HepG2 (cell line): ENCODE results near the gene NAB2. TPM values are rescaled to one million over a fixed set of nuclear protein-coding genes. Genes with fewer than 3 reads are reported as not detected.

Experiments used
- E2F2 ChIP-seq: sonication (generic); formaldehyde crosslinking; IDR thresholded peaks from 2 replicates; pipeline ENCODE4 v1.4.0; 2020; ENCODE audit warnings: missing genetic modification reagents, borderline replicate concordance
- HNRNPH1 ChIP-seq: fragments of 200-400 bp; formaldehyde crosslinking; optimal IDR thresholded peaks from 2 replicates; pipeline ENCODE3; 2017; ENCODE audit warnings: mild to moderate bottlenecking, low read depth, low read length
- MBD4 ChIP-seq: IDR thresholded peaks from 2 replicates; pipeline ENCODE4 v1.6.1; 2012; ENCODE audit warnings: low read length, inconsistent platforms, borderline replicate concordance
- MIER2 ChIP-seq: IDR thresholded peaks from 2 replicates; pipeline ENCODE4 v1.6.1; 2016; ENCODE audit warnings: missing biosample characterization, missing genetic modification reagents
- PAF1 ChIP-seq: IDR thresholded peaks from 2 replicates; pipeline ENCODE4 v1.6.1; 2016; ENCODE audit warnings: missing genetic modification reagents, missing compliant biosample characterization
- PRMT3 ChIP-seq: sonication (generic); formaldehyde crosslinking; IDR thresholded peaks from 2 replicates; pipeline ENCODE4 v1.8.1; 2022; ENCODE audit warnings: low read depth, mild to moderate bottlenecking, moderate library complexity, missing genetic modification reagents, borderline replicate concordance
- REL ChIP-seq: sonication (generic); formaldehyde crosslinking; conservative IDR thresholded peaks from 2 replicates; pipeline ENCODE4 v1.8.0; 2022; ENCODE audit warnings: mild to moderate bottlenecking, missing genetic modification reagents, moderate library complexity
- RFXANK ChIP-seq: IDR thresholded peaks from 2 replicates; pipeline ENCODE4 v1.6.1; 2016
- TCF7L2 ChIP-seq: IDR thresholded peaks from 2 replicates; pipeline ENCODE4 v1.6.1; 2011; ENCODE audit warnings: mild to moderate bottlenecking, low read depth, low read length, moderate library complexity
- ZGPAT ChIP-seq: IDR thresholded peaks from 2 replicates; pipeline ENCODE4 v1.6.1; 2016; ENCODE audit warnings: mild to moderate bottlenecking
- ZMYM3 ChIP-seq: sonication (generic); formaldehyde crosslinking; IDR thresholded peaks from 2 replicates; pipeline ENCODE4 v1.5.1; 2020; ENCODE audit warnings: mild to moderate bottlenecking, missing genetic modification reagents
- ZNF235 ChIP-seq: sonication (generic); formaldehyde crosslinking; IDR thresholded peaks from 2 replicates; pipeline ENCODE4 v1.8.1; 2023; ENCODE audit warnings: mild to moderate bottlenecking, missing genetic modification reagents, borderline replicate concordance
- ZNF549 ChIP-seq: sonication (generic); formaldehyde crosslinking; IDR thresholded peaks from 2 replicates; pipeline ENCODE4 v1.5.0; 2020; ENCODE audit warnings: missing genetic modification reagents
- ZNF713 ChIP-seq: sonication (generic); formaldehyde crosslinking; IDR thresholded peaks from 2 replicates; pipeline ENCODE4 v1.4.0; 2020; ENCODE audit warnings: mild to moderate bottlenecking, missing genetic modification reagents
- ZNF746 ChIP-seq: sonication (generic); formaldehyde crosslinking; IDR thresholded peaks from 2 replicates; pipeline ENCODE4 v1.8.0; 2022; ENCODE audit warnings: mild to moderate bottlenecking, missing genetic modification reagents
- ZNF770 ChIP-seq: sonication (generic); formaldehyde crosslinking; IDR thresholded peaks from 2 replicates; pipeline ENCODE4 v1.5.0; 2020; ENCODE audit warnings: mild to moderate bottlenecking, missing genetic modification reagents
- ZSCAN31 ChIP-seq: sonication (generic); formaldehyde crosslinking; IDR thresholded peaks from 2 replicates; pipeline ENCODE4 v1.5.0; 2020; ENCODE audit warnings: low read depth, mild to moderate bottlenecking, missing genetic modification reagents
- ZXDC ChIP-seq: sonication (generic); formaldehyde crosslinking; IDR thresholded peaks from 2 replicates; pipeline ENCODE4 v1.5.0; 2020; ENCODE audit warnings: mild to moderate bottlenecking, missing genetic modification reagents
- polyA plus RNA-seq, 8 experiments: library from polyadenylated mRNA; depleted of rRNA in 3 of 8; stranded (reverse) in 7 of 8; unstranded in 1 of 8; fragments of >200 nt; fragmentation: Illumina TruSeq in 4 of 8; extraction: Trizol in 4 of 8; gene quantifications; 2 replicates each; pipeline versions ENCODE4 v1.2.1 to v1.2.3, GENCODE V29; 2011 to 2016; ENCODE audit warnings: low read depth in 4 of 8, missing spikeins in 1 of 8, mixed read lengths in 1 of 8; ENCODE audit not compliant: insufficient read depth in 1 of 8
- total RNA-seq, 5 experiments: library from RNA; depleted of rRNA; stranded (reverse); fragments of >200 nt; fragmentation: Illumina TruSeq; extraction: Trizol; gene quantifications; 2 replicates each; pipeline ENCODE4 v1.2.3, GENCODE V29; 2016; ENCODE audit warnings: low read depth in 1 of 5
- TF ChIP-seq, protein P1 (sequence below): IDR thresholded peaks from 2 replicates; pipeline ENCODE4 v1.6.1; 2016; ENCODE audit warnings: mild to moderate bottlenecking, missing biosample characterization, missing genetic modification reagents
- TF ChIP-seq, protein P2 (sequence below): sonication (generic); formaldehyde crosslinking; IDR thresholded peaks from 2 replicates; pipeline ENCODE4 v1.4.0; 2020; ENCODE audit warnings: missing genetic modification reagents

Gene NAB2
- total and polyA plus RNA-seq, 2 of the 13 experiments (the other 11 are each of a cell fraction or from before 2014, with no cell fraction given) = 11.7 to 12.9 TPM

DNA sequence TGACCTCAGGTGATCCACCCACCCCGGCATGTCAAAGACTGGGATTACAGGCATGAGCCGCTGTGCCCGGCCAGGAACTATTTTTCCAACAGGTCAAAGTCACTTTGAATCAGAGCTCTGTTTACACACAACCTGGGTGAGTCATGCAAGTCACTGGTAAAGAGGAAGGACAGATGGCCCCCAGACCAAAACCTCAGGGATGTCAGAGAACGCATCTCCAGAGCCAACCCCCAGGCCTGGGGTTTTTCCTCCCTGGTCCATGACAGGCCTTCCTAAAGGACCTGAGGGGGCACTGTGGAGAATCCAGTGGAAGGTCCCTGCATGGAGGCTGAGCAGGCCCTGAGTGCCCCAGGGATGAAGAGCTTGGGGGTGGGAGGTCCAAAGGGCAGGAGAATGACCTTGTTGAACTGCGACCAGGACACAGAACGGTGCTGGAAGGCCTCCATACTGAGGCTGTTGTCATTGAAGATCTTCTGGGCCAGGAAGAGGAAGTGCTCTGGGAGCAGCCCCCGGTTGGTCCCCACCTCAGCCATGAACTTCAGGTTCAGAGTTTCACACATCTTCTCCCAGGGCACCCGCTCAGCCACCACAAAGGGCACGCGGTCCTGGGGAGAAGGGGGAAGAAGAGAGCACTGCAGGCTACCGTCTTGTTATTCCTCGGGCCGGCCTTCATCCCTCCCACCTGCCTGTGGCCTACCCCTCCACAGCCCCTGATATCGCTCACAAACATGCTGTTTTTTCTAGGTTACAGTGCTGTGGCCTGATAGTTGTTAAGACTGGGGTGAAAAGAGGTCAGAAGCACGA lies 13.2 kb downstream of the NAB2 start (continued):
- TF ChIP-seq ZNF746 = peak; percentile 83
- 0 out of 2 replicates have a peak, but pooled peaks have one; percentile 42 for TF ChIP-seq MIER2 (CRISPR knock-in tag)
- no peak for TF ChIP-seq TCF7L2
- no peak for TF ChIP-seq HNRNPH1
- TF ChIP-seq ZMYM3 (CRISPR knock-in tag) = peak; percentile 79
- no peak for TF ChIP-seq REL (CRISPR knock-in tag)
- TF ChIP-seq MBD4 = no peak
- TF ChIP-seq ZGPAT (CRISPR knock-in tag) = peak; percentile 92
- TF ChIP-seq ZNF549 = no peak
- TF ChIP-seq ZSCAN31 (CRISPR knock-in tag) = no peak; the same call in 1 of the 2 replicates
- TF ChIP-seq RFXANK = no peak; the same call in 1 of the 2 replicates
- peak; percentile 56; the same call in 1 of the 2 replicates for TF ChIP-seq PRMT3 (CRISPR knock-in tag)
- TF ChIP-seq, protein P1, sequence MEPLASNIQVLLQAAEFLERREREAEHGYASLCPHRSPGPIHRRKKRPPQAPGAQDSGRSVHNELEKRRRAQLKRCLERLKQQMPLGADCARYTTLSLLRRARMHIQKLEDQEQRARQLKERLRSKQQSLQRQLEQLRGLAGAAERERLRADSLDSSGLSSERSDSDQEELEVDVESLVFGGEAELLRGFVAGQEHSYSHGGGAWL (CRISPR knock-in tag) = no peak; the same call in 1 of the 2 replicates
- TF ChIP-seq PAF1 (CRISPR knock-in tag) = no peak
- TF ChIP-seq ZXDC (CRISPR knock-in tag) = no peak
- TF ChIP-seq, protein P2, sequence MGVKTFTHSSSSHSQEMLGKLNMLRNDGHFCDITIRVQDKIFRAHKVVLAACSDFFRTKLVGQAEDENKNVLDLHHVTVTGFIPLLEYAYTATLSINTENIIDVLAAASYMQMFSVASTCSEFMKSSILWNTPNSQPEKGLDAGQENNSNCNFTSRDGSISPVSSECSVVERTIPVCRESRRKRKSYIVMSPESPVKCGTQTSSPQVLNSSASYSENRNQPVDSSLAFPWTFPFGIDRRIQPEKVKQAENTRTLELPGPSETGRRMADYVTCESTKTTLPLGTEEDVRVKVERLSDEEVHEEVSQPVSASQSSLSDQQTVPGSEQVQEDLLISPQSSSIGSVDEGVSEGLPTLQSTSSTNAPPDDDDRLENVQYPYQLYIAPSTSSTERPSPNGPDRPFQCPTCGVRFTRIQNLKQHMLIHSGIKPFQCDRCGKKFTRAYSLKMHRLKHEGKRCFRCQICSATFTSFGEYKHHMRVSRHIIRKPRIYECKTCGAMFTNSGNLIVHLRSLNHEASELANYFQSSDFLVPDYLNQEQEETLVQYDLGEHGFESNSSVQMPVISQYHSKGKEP (CRISPR knock-in tag) = no peak
- TF ChIP-seq ZNF235 (CRISPR knock-in tag) = no peak
- no peak for TF ChIP-seq E2F2 (CRISPR knock-in tag)
- no peak for TF ChIP-seq ZNF713 (CRISPR knock-in tag)
- peak; percentile 86; the same call in 1 of the 2 replicates for TF ChIP-seq ZNF770
